Measurements from ENCODE around the gene PROZ.

The PROZ gene

DNA sequence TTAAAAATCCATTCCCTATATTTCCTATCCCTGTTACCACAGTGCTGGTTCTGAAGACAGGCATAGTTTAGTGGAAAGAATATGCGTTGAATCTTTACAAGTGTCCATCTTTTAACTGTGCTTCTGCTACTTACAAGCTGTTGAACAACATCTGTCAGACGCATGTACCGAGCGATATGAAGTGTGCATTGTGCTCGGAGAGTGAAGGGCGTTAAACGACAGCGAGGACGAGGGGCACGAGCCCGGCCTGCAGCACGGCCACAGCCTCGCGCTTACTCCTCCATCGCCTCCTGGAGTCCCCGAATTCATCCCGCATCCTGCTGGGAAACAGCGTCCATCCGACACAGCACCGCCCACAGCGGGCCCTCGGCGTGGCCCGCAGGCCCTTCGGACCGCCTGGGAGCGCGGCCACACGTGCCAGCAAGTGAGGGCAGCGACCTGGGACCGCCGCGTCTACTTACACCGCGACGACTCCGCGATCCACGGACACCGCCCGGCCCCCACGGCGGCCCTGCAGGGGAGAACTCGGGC, 49.5 kb downstream of the PROZ start:
- Histone ChIP-seq H3K9me3 (ENCODE audit: control insufficient read depth, low read length) (no peaks in the 10 kb centered on the region), H3K27ac (ENCODE audit: low read length, poor library complexity, severe bottlenecking) (peak overlapping the region; percentile 36), H2BK12ac (ENCODE audit: low read length in 2 of 2) (peak overlapping the region in 1 of 2 experiments; percentile 91), H2BK15ac (ENCODE audit: low read depth, poor library complexity, severe bottlenecking) (peak overlapping the region; percentile 30), H3K14ac (ENCODE audit: low read length in 2 of 2) (peak overlapping the region in 1 of 2 experiments; percentile 96), H3K4me2 (ENCODE audit: low read length, poor library complexity, severe bottlenecking) (peak overlapping the region; percentile 87), H4K91ac (ENCODE audit: low read length) (peak overlapping the region; percentile 89), H2BK120ac (ENCODE audit: low read depth, low read length) (peak overlapping the region; percentile 52), H3K18ac (ENCODE audit: low read depth in 1 of 2, low read length in 2 of 2) (peak overlapping the region; percentile 81 to 97), H3K79me1 (replicated peaks; ENCODE audit: low read length, poor library complexity, severe bottlenecking) (peaks cover 15% of the 10 kb centered on the region), H4K8ac (ENCODE audit: low read length) (peak overlapping the region; percentile 94), H3K4me1 (ENCODE audit: control insufficient read depth, insufficient read depth, low read depth, low read length) (peaks cover 8% of the 10 kb centered on the region), H3K9ac (ENCODE audit: low read length) (peak overlapping the region; percentile 98), H3K23ac (ENCODE audit: low read length in 2 of 2) (peak overlapping the region in 1 of 2 experiments; percentile 94), H3K4ac (ENCODE audit: low read depth in 1 of 2, low read length in 2 of 2) (peak overlapping the region in 1 of 2 experiments; percentile 85), H3K36me3 (ENCODE audit: control insufficient read depth in 1 of 2, insufficient read depth in 2 of 2, low read depth in 1 of 2, low read length in 2 of 2) (peaks cover 18 to 34% of the 10 kb centered on the region in 2 experiments), H3K4me3 (ENCODE audit: insufficient read depth in 1 of 2, low read depth in 1 of 2, low read length in 2 of 2) (peak overlapping the region; percentile 95 to 98), H2BK5ac (ENCODE audit: low read depth, low read length, poor library complexity, severe bottlenecking) (no peak overlapping the region), H2AK5ac (ENCODE audit: low read length, severe bottlenecking) (no peak overlapping the region), H2AFZ (ENCODE audit: low read depth, low read length) (peak overlapping the region; percentile 90), H3K27me3 (ENCODE audit: control insufficient read depth in 1 of 2, insufficient read depth in 1 of 2, low read length in 2 of 2) (no peaks in the 10 kb centered on the region)
- under 1% methylated on average over 37 of the region's 44 CpGs for WGBS
- DNase-seq, result peak; percentile 77

DNA sequence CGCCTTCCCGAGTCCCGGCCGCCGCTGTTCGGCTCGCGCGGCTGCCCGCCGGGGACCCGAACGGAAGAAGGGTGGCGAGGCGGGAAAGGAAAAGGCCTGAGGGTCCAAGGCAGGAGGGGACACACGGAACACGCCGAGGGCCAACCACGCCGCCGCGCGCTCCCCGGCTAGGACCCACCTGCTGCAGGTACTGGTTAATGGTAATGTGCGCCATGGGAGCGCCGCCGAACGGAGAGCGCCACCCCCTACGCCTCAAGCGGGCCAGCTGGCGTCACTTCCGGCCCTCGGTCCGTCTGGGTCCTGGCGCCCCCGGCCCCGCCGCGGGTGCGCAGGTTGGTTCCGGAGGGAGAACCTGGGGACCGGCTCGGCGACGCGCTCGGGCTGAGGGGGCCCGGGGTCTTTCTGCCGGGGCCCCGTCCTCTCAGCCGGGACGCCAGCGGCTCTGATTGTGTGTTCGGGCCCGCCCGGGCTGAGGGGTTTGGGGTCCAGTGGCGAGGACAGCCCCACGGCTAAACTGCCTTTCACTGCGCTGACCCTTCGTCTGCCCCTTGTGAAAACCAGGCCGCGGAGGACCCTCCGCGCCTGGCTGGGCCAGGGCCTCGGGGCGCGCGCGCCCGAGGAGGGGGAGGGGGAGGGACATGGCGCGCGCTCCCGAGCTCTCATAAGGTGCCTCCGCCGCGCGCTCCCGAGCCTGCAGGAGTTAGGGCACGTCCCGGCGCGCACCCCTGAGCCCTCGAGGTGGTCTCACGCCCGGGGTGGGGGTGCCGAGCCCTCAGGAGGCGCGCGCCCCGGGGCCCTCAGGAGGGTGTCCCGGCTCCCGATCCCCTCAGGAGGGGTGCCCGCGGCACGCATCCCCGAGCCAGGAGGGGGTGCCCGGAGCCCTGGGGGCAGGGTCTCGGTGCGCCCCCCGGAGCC, 50.2 kb downstream of the PROZ start, which contains the start of gene PCID2:
PCID2 (minus strand) TSS at position 249 of the 915 bp plus-strand sequence; CDS start at position 214, 35 bp downstream.
- H3K18ac ChIP-seq (ENCODE audit: low read depth in 1 of 2, low read length in 2 of 2), result peak within 1 kb of the TSS; percentile 96 to 98
- peaks cover 15 to 41% of the 10 kb centered on the region in 2 experiments for H3K36me3 ChIP-seq (ENCODE audit: control insufficient read depth in 1 of 2, insufficient read depth in 2 of 2, low read depth in 1 of 2, low read length in 2 of 2)
- peak within 1 kb of the TSS; percentile 24 to 91 for H2BK12ac ChIP-seq (ENCODE audit: low read length in 2 of 2)
- peak within 1 kb of the TSS in 1 of 2 experiments; percentile 96 for H3K14ac ChIP-seq (ENCODE audit: low read length in 2 of 2)
- peak within 1 kb of the TSS; percentile 100 for H2BK5ac ChIP-seq (ENCODE audit: low read depth, low read length, poor library complexity, severe bottlenecking)
- H2AFZ ChIP-seq (ENCODE audit: low read depth, low read length), result peak within 1 kb of the TSS; percentile 90
- peak within 1 kb of the TSS; percentile 99 to 100 for H3K4ac ChIP-seq (ENCODE audit: low read depth in 1 of 2, low read length in 2 of 2)
- peak within 1 kb of the TSS; percentile 74 for H2AK5ac ChIP-seq (ENCODE audit: low read length, severe bottlenecking)
- peak within 1 kb of the TSS; percentile 98 for H3K9ac ChIP-seq (ENCODE audit: low read length)
- H3K23ac ChIP-seq (ENCODE audit: low read length in 2 of 2), result peak within 1 kb of the TSS; percentile 42 to 97
- H2BK15ac ChIP-seq (ENCODE audit: low read depth, poor library complexity, severe bottlenecking), result peak within 1 kb of the TSS; percentile 100
- H2BK120ac ChIP-seq (ENCODE audit: low read depth, low read length), result peak within 1 kb of the TSS; percentile 97
- peak within 1 kb of the TSS; percentile 100 for H4K8ac ChIP-seq (ENCODE audit: low read length)
- 0% methylated on average over 81 of the region's 103 CpGs for WGBS
- no peaks in the 10 kb centered on the region for H3K27me3 ChIP-seq (ENCODE audit: control insufficient read depth in 1 of 2, insufficient read depth in 1 of 2, low read length in 2 of 2)
- H3K9me3 ChIP-seq (ENCODE audit: control insufficient read depth, low read length), result no peaks in the 10 kb centered on the region
- peak within 1 kb of the TSS; percentile 97 for H4K91ac ChIP-seq (ENCODE audit: low read length)
- H3K4me3 ChIP-seq (ENCODE audit: insufficient read depth in 1 of 2, low read depth in 1 of 2, low read length in 2 of 2), result peak within 1 kb of the TSS; percentile 95 to 98
- peak within 1 kb of the TSS; percentile 87 for H3K4me2 ChIP-seq (ENCODE audit: low read length, poor library complexity, severe bottlenecking)
- H3K79me1 ChIP-seq (replicated peaks; ENCODE audit: low read length, poor library complexity, severe bottlenecking), result peaks cover 13% of the 10 kb centered on the region
- H3K27ac ChIP-seq (ENCODE audit: low read length, poor library complexity, severe bottlenecking), result peak within 1 kb of the TSS; percentile 95
- peak; percentile 90 for DNase-seq
- peaks cover 8% of the 10 kb centered on the region for H3K4me1 ChIP-seq (ENCODE audit: control insufficient read depth, insufficient read depth, low read depth, low read length)

DNA sequence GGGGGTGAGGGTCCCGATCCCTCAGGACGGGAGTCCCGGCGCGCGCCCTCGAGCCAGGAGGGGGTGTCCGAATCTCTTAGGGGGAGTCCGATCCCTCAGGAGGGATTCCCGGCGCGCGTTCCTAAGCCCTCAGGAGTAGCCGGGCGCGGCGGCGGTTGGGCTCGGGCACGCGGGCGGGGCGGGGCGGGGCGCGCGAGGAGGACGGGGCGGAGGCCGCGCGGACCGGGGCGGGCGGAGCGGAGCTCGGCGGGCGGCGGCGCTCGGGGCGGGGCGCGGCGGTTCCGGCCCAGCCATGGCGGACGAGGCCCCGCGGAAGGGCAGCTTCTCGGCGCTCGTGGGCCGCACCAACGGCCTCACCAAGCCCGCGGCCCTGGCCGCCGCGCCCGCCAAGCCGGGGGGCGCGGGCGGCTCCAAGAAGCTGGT, 50.9 kb downstream of the PROZ start, which contains the start of gene CUL4A:
CUL4A (plus strand) TSS at position 278 of the 423 bp plus-strand sequence; CDS start at position 293, 15 bp downstream.
- Histone ChIP-seq H2BK120ac (ENCODE audit: low read depth, low read length) (peak within 1 kb of the TSS; percentile 97), H3K4me1 (ENCODE audit: control insufficient read depth, insufficient read depth, low read depth, low read length) (peaks cover 7% of the 10 kb centered on the region), H2AFZ (ENCODE audit: low read depth, low read length) (peak within 1 kb of the TSS; percentile 90), H2BK12ac (ENCODE audit: low read length in 2 of 2) (peak within 1 kb of the TSS; percentile 24 to 91), H3K27ac (ENCODE audit: low read length, poor library complexity, severe bottlenecking) (peak within 1 kb of the TSS; percentile 95), H3K9ac (ENCODE audit: low read length) (peak within 1 kb of the TSS; percentile 98), H2AK5ac (ENCODE audit: low read length, severe bottlenecking) (peak within 1 kb of the TSS; percentile 74), H3K4ac (ENCODE audit: low read depth in 1 of 2, low read length in 2 of 2) (peak within 1 kb of the TSS; percentile 99 to 100), H2BK5ac (ENCODE audit: low read depth, low read length, poor library complexity, severe bottlenecking) (peak within 1 kb of the TSS; percentile 100), H3K23ac (ENCODE audit: low read length in 2 of 2) (peak within 1 kb of the TSS; percentile 42 to 97), H2BK15ac (ENCODE audit: low read depth, poor library complexity, severe bottlenecking) (peak within 1 kb of the TSS; percentile 100), H4K8ac (ENCODE audit: low read length) (peak within 1 kb of the TSS; percentile 100), H3K4me3 (ENCODE audit: insufficient read depth in 1 of 2, low read depth in 1 of 2, low read length in 2 of 2) (peak within 1 kb of the TSS; percentile 95 to 98), H3K14ac (ENCODE audit: low read length in 2 of 2) (peak within 1 kb of the TSS in 1 of 2 experiments; percentile 98), H3K18ac (ENCODE audit: low read depth in 1 of 2, low read length in 2 of 2) (peak within 1 kb of the TSS; percentile 96 to 98), H3K36me3 (ENCODE audit: control insufficient read depth in 1 of 2, insufficient read depth in 2 of 2, low read depth in 1 of 2, low read length in 2 of 2) (peaks cover 9 to 44% of the 10 kb centered on the region in 2 experiments), H3K27me3 (ENCODE audit: control insufficient read depth in 1 of 2, insufficient read depth in 1 of 2, low read length in 2 of 2) (no peaks in the 10 kb centered on the region), H3K79me1 (replicated peaks; ENCODE audit: low read length, poor library complexity, severe bottlenecking) (peaks cover 7% of the 10 kb centered on the region), H3K9me3 (ENCODE audit: control insufficient read depth, low read length) (no peaks in the 10 kb centered on the region), H3K4me2 (ENCODE audit: low read length, poor library complexity, severe bottlenecking) (peak within 1 kb of the TSS; percentile 87), H4K91ac (ENCODE audit: low read length) (peak within 1 kb of the TSS; percentile 97)
- peak; percentile 84 for DNase-seq
- WGBS, result 0% methylated on average over 29 of the region's 66 CpGs
